ENCODE results near the gene CDC42BPA.

CDC42BPA gene

GRCh38 chr1:226952118-226952441 is 366.2 kb downstream of the CDC42BPA start:
- DNase-seq (ENCODE audit: extremely low spot score), result no peak
- ChIA-PET CTCF (no interaction called here), POLR2A (no interaction called here)
- no peak for TF ChIP-seq CTCF (IDR thresholded peaks at IDR 0.05; ENCODE audit: control extremely low read depth, extremely low read depth, low read depth, missing control alignments)

- DNase-seq (ENCODE audit: extremely low spot score), result no peak
- POLR2A ChIA-PET, result no interaction called here
- TF ChIP-seq CTCF (IDR thresholded peaks at IDR 0.05; ENCODE audit: control extremely low read depth, extremely low read depth, low read depth, missing control alignments), result no peak
- CTCF ChIA-PET, result interaction anchor here (1.0 kb wide), 1 partner anchor 9 kb away, joined by 3 read pairs; no protein-coding TSS in a partner anchor
Observed at GRCh38 chr1:226951286-226952117, 366.8 kb downstream of the CDC42BPA start.

- no peak for DNase-seq (ENCODE audit: extremely low spot score)
- POLR2A ChIA-PET, result no interaction called here
- CTCF ChIA-PET, result interaction anchor here (1.0 kb wide), 2 partner anchors 9 to 14 kb away, joined by 3 to 4 read pairs; no protein-coding TSS in a partner anchor
- TF ChIP-seq CTCF (IDR thresholded peaks at IDR 0.05; ENCODE audit: control extremely low read depth, extremely low read depth, low read depth, missing control alignments), result no peak
Observed at GRCh38 chr1:226950871-226951270, 367.4 kb downstream of the CDC42BPA start.

- no peak for DNase-seq (ENCODE audit: extremely low spot score)
- no peak for TF ChIP-seq CTCF (IDR thresholded peaks at IDR 0.05; ENCODE audit: control extremely low read depth, extremely low read depth, low read depth, missing control alignments)
- POLR2A ChIA-PET, result no interaction called here
- CTCF ChIA-PET, result interaction anchor here (1.0 to 1.6 kb wide), 4 partner anchors 8 to 35 kb away, joined by 3 to 7 read pairs (median 4); partner anchors contain the start of gene COQ8A
Observed at GRCh38 chr1:226950316-226950715, 368.0 kb downstream of the CDC42BPA start.

- ChIA-PET CTCF (interaction anchor here (1.4 to 1.6 kb wide), 2 partner anchors 10 to 34 kb away, joined by 3 to 7 read pairs; partner anchors contain the start of gene COQ8A), POLR2A (interaction anchor here (0.5 kb wide), 1 partner anchor 8 kb away, joined by 5 read pairs; no protein-coding TSS in a partner anchor)
- DNase-seq (ENCODE audit: extremely low spot score), result no peak
- TF ChIP-seq CTCF (IDR thresholded peaks at IDR 0.05; ENCODE audit: control extremely low read depth, extremely low read depth, low read depth, missing control alignments), result no peak
Observed at GRCh38 chr1:226949401-226949800, 368.9 kb downstream of the CDC42BPA start.

GRCh38 chr1:226948996-226949395 is 369.3 kb downstream of the CDC42BPA start:
- ChIA-PET POLR2A (no interaction called here), CTCF (interaction anchor here (1.4 to 1.6 kb wide), 2 partner anchors 9 to 34 kb away, joined by 3 to 7 read pairs; partner anchors contain the start of gene COQ8A)
- TF ChIP-seq CTCF (IDR thresholded peaks at IDR 0.05; ENCODE audit: control extremely low read depth, extremely low read depth, low read depth, missing control alignments), result no peak
- no peak for DNase-seq (ENCODE audit: extremely low spot score)
